ENCODE measurements around the gene RNF224. TPM values are rescaled to one million over a fixed set of nuclear protein-coding genes. Genes with fewer than 3 reads are reported as not detected.

RNF224 gene
- total and polyA plus RNA-seq, 2 of the 13 experiments (the other 11 are each of a cell fraction or from before 2014, with no cell fraction given) = 0.09 TPM; not detected in 1

- peak; percentile 72 for TF ChIP-seq ZNF547 (CRISPR knock-in tag; IDR thresholded peaks at IDR 0.05)
- TF ChIP-seq PAF1 (CRISPR knock-in tag; IDR thresholded peaks at IDR 0.05) = no peak
- no peak for TF ChIP-seq KLF15 (CRISPR knock-in tag; IDR thresholded peaks at IDR 0.05; ENCODE audit: borderline replicate concordance)
- peak; percentile 100 for TF ChIP-seq HDAC1 (CRISPR knock-in tag; IDR thresholded peaks at IDR 0.05)
- TF ChIP-seq NCOA5 (CRISPR knock-in tag; IDR thresholded peaks at IDR 0.05) = no peak
- peak; percentile 81 for TF ChIP-seq GMEB1 (CRISPR knock-in tag; IDR thresholded peaks at IDR 0.05; ENCODE audit: borderline replicate concordance)
- 0 out of 2 replicates have a peak, but pooled peaks have one; percentile 26 for TF ChIP-seq NFYC (CRISPR knock-in tag; IDR thresholded peaks at IDR 0.05)
- no peak for TF ChIP-seq ARID3A (IDR thresholded peaks at IDR 0.05; ENCODE audit: low read depth, low read length)
- TF ChIP-seq E2F2 (CRISPR knock-in tag; IDR thresholded peaks at IDR 0.05; ENCODE audit: borderline replicate concordance) = 0 out of 2 replicates have a peak, but pooled peaks have one; percentile 23
- TF ChIP-seq HNRNPH1 (optimal IDR thresholded peaks at IDR 0.05; ENCODE audit: low read depth, low read length) = no peak
- peak; percentile 57; the same call in 1 of the 2 replicates for TF ChIP-seq ZNF614 (CRISPR knock-in tag; IDR thresholded peaks at IDR 0.05; ENCODE audit: borderline replicate concordance)
- TF ChIP-seq HMGXB3 (CRISPR knock-in tag; IDR thresholded peaks at IDR 0.05; ENCODE audit: borderline replicate concordance) = peak; percentile 47; the same call in 1 of the 2 replicates
- TF ChIP-seq AKNA (CRISPR knock-in tag; IDR thresholded peaks at IDR 0.05; ENCODE audit: borderline replicate concordance) = no peak
Measured at GRCh38 chr9:137205126-137206069, 21.9 kb upstream of the RNF224 start, which contains the start of the genes NDOR1 and TMEM203 (continued).
